Neural progenitor cell (in vitro differentiated cells): ENCODE data around the gene FNTB. TPM values are rescaled to one million over a fixed set of nuclear protein-coding genes. Genes with fewer than 3 reads are reported as not detected.

Experiments used
- DNase-seq: peaks from one replicate; pipeline ENCODE4 v3.0.0-alpha.2; 2016; ENCODE audit warnings: low spot score
- H2AFZ ChIP-seq: fragments of 200-600 bp; sonication (generic); replicated peaks from 2 replicates; pipeline ENCODE4 v1.6.1; 2016; ENCODE audit warnings: antibody characterized with exemption
- H3F3A ChIP-seq: fragments of 200-600 bp; sonication (generic); 2 replicates; pipeline ENCODE4 v1.6.1; 2016; ENCODE audit warnings: antibody characterized with exemption, low read depth
- H3K27ac ChIP-seq: fragments of 200-600 bp; sonication (generic); 2 replicates; pipeline ENCODE4 v1.5.1; 2016; ENCODE audit warnings: mild to moderate bottlenecking
- H3K27me3 ChIP-seq: fragments of 200-600 bp; sonication (generic); 2 replicates; pipeline ENCODE4 v1.6.1; 2016; ENCODE audit warnings: mild to moderate bottlenecking, moderate library complexity
- H3K36me3 ChIP-seq: fragments of 200-600 bp; sonication (generic); 2 replicates; pipeline ENCODE4 v1.5.1; 2016
- H3K4me1 ChIP-seq: fragments of 200-600 bp; sonication (generic); 2 replicates; pipeline ENCODE4 v1.6.1; 2016; ENCODE audit warnings: mixed run types
- H3K4me2 ChIP-seq: fragments of 200-600 bp; sonication (generic); 2 replicates; pipeline ENCODE4 v1.6.1; 2016
- H3K4me3 ChIP-seq: fragments of 200-600 bp; sonication (generic); 2 replicates; pipeline ENCODE4 v1.5.1; 2016
- H3K79me2 ChIP-seq: fragments of 200-600 bp; sonication (generic); 2 replicates; pipeline ENCODE4 v1.6.1; 2016; ENCODE audit warnings: low read depth
- H3K9ac ChIP-seq: fragments of 200-600 bp; sonication (generic); 2 replicates; pipeline ENCODE4 v1.6.1; 2016
- H3K9me3 ChIP-seq: fragments of 200-600 bp; sonication (generic); 2 replicates; pipeline ENCODE4 v1.5.1; 2016; ENCODE audit warnings: low read depth
- H4K20me1 ChIP-seq: fragments of 200-600 bp; sonication (generic); 2 replicates; pipeline ENCODE4 v1.6.1; 2016; ENCODE audit warnings: low read depth
- H3K27ac Mint-ChIP-seq: 3 replicates; pipeline ENCODE4 v1.8.0; 2021; ENCODE audit warnings: mixed read lengths
- H3K27me3 Mint-ChIP-seq: 2 replicates; pipeline ENCODE4 v1.8.0; 2022; ENCODE audit warnings: low read depth, mild to moderate bottlenecking, inconsistent platforms, moderate library complexity, mixed read lengths; ENCODE audit not compliant: insufficient read depth
- H3K36me3 Mint-ChIP-seq: 3 replicates; pipeline ENCODE4 v1.8.0; 2021; ENCODE audit warnings: mixed read lengths
- H3K4me1 Mint-ChIP-seq: 3 replicates; pipeline ENCODE4 v1.8.0; 2021; ENCODE audit warnings: mixed read lengths
- H3K4me3 Mint-ChIP-seq: 3 replicates; pipeline ENCODE4 v1.8.0; 2021; ENCODE audit warnings: mild to moderate bottlenecking, moderate library complexity, mixed read lengths
- H3K9me3 Mint-ChIP-seq: 3 replicates; pipeline ENCODE4 v1.8.0; 2020; ENCODE audit warnings: mixed read lengths
- EZH2 ChIP-seq: fragments of 200-600 bp; sonication (generic); IDR thresholded peaks from 2 replicates; pipeline ENCODE4 v1.6.1; 2017; ENCODE audit warnings: antibody characterized with exemption, mild to moderate bottlenecking, moderate library complexity
- EZH2phosphoT487 ChIP-seq: fragments of 200-600 bp; sonication (generic); IDR thresholded peaks from 2 replicates; pipeline ENCODE4 v1.6.1; 2017; ENCODE audit warnings: antibody characterized with exemption
- total RNA-seq: library from RNA; depleted of rRNA; stranded (reverse); fragments of >200 nt; gene quantifications from 2 replicates; pipeline ENCODE4 v1.2.3, GENCODE V29; 2015; ENCODE audit warnings: low replicate concordance
- TF ChIP-seq, protein P1 (sequence below): fragments of 200-600 bp; sonication (generic); IDR thresholded peaks from 2 replicates; pipeline ENCODE4 v1.5.1; 2017; ENCODE audit warnings: antibody characterized with exemption, mild to moderate bottlenecking

Gene FNTB
- total RNA-seq, 1 donor from 2014 or later: 8.0 TPM

DNA sequence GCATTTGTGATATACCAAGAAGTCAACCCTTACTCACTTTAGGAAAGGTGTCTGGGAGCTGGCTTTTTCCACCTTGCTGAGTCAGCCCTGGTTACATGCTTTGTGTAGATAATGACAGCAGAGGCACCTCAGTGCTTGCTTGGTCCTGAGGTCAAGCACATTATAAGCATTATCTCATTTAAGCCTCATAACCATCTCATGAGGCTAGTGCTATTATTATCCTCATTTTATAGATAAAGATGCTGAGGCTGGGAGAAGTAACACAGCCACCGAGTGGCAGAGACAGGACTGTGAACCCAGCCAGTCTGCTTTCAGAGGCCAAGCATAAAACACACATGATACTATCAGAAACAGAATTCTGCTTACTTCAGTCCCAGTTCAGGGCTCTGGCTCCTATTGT is 86.2 kb downstream of the FNTB start:
- DNase-seq: no peak
- H3K4me2 ChIP-seq: no peak overlapping the region
- Mint-ChIP-seq H3K9me3 (no peaks in the 10 kb centered on the region), H3K4me3 (no peak overlapping the region), H3K36me3 (peaks cover 8% of the 10 kb centered on the region), H3K4me1 (no peaks in the 10 kb centered on the region), H3K27me3 (no peaks in the 10 kb centered on the region), H3K27ac (no peak overlapping the region)
- H3K36me3 ChIP-seq: no peaks in the 10 kb centered on the region
- no peak overlapping the region for H2AFZ ChIP-seq
- no peaks in the 10 kb centered on the region for H3K9me3 ChIP-seq
- H3K4me1 ChIP-seq: no peaks in the 10 kb centered on the region
- H4K20me1 ChIP-seq: no peaks in the 10 kb centered on the region
- H3K9ac ChIP-seq: no peak overlapping the region
- no peaks in the 10 kb centered on the region for H3K79me2 ChIP-seq
- no peaks in the 10 kb centered on the region for H3K27me3 ChIP-seq
- no peak overlapping the region for H3K4me3 ChIP-seq
- H3F3A ChIP-seq: no peaks in the 10 kb centered on the region
- H3K27ac ChIP-seq: no peak overlapping the region
- TF ChIP-seq, protein P1, sequence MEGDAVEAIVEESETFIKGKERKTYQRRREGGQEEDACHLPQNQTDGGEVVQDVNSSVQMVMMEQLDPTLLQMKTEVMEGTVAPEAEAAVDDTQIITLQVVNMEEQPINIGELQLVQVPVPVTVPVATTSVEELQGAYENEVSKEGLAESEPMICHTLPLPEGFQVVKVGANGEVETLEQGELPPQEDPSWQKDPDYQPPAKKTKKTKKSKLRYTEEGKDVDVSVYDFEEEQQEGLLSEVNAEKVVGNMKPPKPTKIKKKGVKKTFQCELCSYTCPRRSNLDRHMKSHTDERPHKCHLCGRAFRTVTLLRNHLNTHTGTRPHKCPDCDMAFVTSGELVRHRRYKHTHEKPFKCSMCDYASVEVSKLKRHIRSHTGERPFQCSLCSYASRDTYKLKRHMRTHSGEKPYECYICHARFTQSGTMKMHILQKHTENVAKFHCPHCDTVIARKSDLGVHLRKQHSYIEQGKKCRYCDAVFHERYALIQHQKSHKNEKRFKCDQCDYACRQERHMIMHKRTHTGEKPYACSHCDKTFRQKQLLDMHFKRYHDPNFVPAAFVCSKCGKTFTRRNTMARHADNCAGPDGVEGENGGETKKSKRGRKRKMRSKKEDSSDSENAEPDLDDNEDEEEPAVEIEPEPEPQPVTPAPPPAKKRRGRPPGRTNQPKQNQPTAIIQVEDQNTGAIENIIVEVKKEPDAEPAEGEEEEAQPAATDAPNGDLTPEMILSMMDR: no peak
- TF ChIP-seq EZH2: no peak
- TF ChIP-seq EZH2phosphoT487: no peak

DNA sequence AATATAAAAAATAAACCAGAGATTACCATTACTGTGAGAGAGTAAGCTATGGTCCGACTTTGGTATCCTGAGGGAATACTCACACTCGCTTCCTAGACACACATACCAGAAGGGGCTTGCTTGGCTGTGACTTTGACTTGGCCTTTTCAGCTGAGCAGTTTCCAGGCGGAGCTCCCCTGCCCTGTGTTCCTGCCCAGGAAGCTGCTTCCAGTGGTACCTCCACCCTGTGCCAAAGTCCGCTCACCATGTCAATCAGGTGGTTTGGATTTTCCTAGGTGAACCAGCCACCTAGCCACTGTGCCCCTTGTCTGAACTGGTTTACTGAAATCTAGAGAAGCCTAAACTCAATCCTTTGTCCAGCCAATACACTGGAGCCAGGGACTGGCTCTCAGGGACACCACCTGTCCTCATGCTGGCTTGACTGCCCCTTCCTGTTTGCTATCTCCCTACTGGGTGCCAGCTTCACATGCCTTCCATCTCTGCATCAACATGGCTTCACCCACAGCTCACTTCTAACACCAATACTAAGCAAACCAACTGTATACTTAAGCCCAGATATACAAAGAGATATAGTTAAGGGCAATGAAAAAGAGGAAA is 87.0 kb downstream of the FNTB start:
- no peaks in the 10 kb centered on the region for H3K79me2 ChIP-seq
- H2AFZ ChIP-seq: no peak overlapping the region
- no peak overlapping the region for H3K27ac ChIP-seq
- Mint-ChIP-seq H3K4me3 (no peak overlapping the region), H3K4me1 (no peaks in the 10 kb centered on the region), H3K36me3 (peaks cover 7% of the 10 kb centered on the region), H3K27me3 (no peaks in the 10 kb centered on the region), H3K27ac (no peak overlapping the region), H3K9me3 (no peaks in the 10 kb centered on the region)
- DNase-seq: no peak
- H3F3A ChIP-seq: no peaks in the 10 kb centered on the region
- no peaks in the 10 kb centered on the region for H4K20me1 ChIP-seq
- H3K4me1 ChIP-seq: no peaks in the 10 kb centered on the region
- H3K9ac ChIP-seq: no peak overlapping the region
- H3K9me3 ChIP-seq: no peaks in the 10 kb centered on the region
- no peaks in the 10 kb centered on the region for H3K27me3 ChIP-seq
- TF ChIP-seq, protein P1: no peak
- TF ChIP-seq EZH2phosphoT487: no peak
- TF ChIP-seq EZH2: no peak
- H3K36me3 ChIP-seq: no peaks in the 10 kb centered on the region
- no peak overlapping the region for H3K4me2 ChIP-seq
- H3K4me3 ChIP-seq: no peak overlapping the region

DNA sequence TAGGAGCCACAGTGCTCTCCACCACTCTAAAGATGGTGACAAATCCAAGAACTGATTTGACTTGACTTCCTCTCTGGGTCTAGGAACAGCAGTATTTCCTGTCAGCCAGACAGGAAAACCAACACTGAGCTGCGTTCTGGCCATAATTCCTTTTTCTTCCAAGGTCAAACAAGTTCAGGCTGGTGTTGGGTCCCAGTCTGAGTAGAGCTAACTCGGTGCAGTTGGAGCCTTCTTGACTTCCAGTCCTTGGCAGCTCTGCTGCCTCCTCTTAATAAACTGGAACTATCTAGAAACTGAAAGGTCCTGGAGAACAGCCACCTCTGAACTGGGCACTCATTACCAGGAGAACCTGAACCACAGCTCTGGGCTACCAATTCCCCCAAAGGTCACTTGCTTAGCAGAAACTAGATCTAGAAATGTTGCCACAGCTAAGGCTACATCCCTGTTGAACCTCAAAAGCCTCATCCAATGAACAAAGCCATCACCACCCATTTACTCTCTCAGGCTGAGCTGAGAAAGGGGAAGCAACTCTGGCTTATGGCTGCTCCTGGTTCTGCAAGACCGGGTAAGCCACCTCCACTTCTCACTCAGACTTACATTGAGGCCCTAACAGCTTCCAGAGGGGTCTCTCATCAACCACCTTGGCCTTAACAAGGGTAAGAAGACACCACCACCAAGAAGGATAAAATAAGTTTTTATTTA is 87.9 kb downstream of the FNTB start:
- no peak overlapping the region for H3K9ac ChIP-seq
- H3K27ac ChIP-seq: no peak overlapping the region
- H3K9me3 ChIP-seq: no peaks in the 10 kb centered on the region
- no peaks in the 10 kb centered on the region for H3K79me2 ChIP-seq
- DNase-seq: no peak
- peaks cover 6% of the 10 kb centered on the region for H3K36me3 Mint-ChIP-seq
- no peaks in the 10 kb centered on the region for H3K27me3 Mint-ChIP-seq
- H3K36me3 ChIP-seq: no peaks in the 10 kb centered on the region
- no peak overlapping the region for H3K4me3 Mint-ChIP-seq
- H3K9me3 Mint-ChIP-seq: no peaks in the 10 kb centered on the region
- H2AFZ ChIP-seq: no peak overlapping the region
- H3K4me3 ChIP-seq: no peak overlapping the region
- no peak overlapping the region for H3K27ac Mint-ChIP-seq
- no peak for TF ChIP-seq EZH2
- TF ChIP-seq, protein P1: no peak
- no peak for TF ChIP-seq EZH2phosphoT487
- no peak overlapping the region for H3K4me2 ChIP-seq
- H3F3A ChIP-seq: no peaks in the 10 kb centered on the region
- no peaks in the 10 kb centered on the region for H3K27me3 ChIP-seq
- no peaks in the 10 kb centered on the region for H3K4me1 Mint-ChIP-seq
- no peaks in the 10 kb centered on the region for H3K4me1 ChIP-seq
- no peaks in the 10 kb centered on the region for H4K20me1 ChIP-seq
